Fibroblast of the aortic adventitia (primary cell): ENCODE results near the gene ARVCF. TPM values are rescaled to one million over a fixed set of nuclear protein-coding genes. Genes with fewer than 3 reads are reported as not detected.
A peak's percentile ranks its signal among the peaks of the same experiment; 100 is the strongest.

Experiments used
- DNase-seq: peaks from one replicate; pipeline ENCODE4 v3.0.0-alpha.2; 2010; ENCODE audit warnings: low read depth
- H3K4me3 ChIP-seq: 2 replicates; pipeline ENCODE4 v1.5.1; 2011; ENCODE audit warnings: low read depth, mild to moderate bottlenecking, control low read depth, low read length, moderate library complexity
- small RNA-seq: library from RNA; depleted of rRNA; stranded (forward); fragments of <200 nt; gene quantifications from one replicate; pipeline ENCODE3, GENCODE V24; 2012
- total RNA-seq: library from RNA; depleted of rRNA; stranded (reverse); fragments of >200 nt; gene quantifications from 2 replicates; pipeline ENCODE4 v1.2.3, GENCODE V29; 2012; ENCODE audit warnings: low replicate concordance
- TF ChIP-seq, protein P1 (sequence below): IDR thresholded peaks from 2 replicates; pipeline ENCODE4 v1.5.1; 2011; ENCODE audit warnings: mild to moderate bottlenecking, low read length, control low read depth, inconsistent platforms; ENCODE audit not compliant: insufficient read depth

ARVCF gene
- total RNA-seq, 1 donor, result 12.9 TPM

DNA sequence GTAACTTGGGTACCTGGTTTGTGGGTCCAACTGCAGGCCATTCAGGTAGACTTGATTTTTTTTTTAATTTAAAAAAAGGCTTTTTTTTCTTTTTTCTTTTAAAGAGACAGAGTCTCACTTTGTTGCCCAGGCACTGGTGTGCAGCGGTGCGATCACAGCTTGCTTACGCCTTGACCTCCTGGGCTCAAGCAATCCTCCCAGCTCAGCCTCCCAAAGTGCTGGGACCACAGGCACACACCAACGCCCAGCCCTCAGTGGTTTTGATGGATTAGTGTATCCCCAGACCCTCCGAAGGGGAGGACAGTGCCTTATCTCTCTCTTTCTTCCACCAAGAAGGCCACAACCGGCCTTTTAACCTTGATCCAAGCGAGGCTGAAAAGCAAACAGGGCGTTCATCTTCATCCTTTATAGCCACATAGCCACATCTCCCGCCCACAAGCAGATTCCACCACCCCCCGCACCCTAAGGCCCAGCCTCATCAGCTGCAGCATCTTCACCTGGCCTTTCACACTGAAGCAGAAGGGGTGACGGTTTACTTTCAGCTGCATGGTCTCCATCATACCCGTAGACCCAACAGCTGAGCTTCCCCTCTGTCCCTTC is 92.6 kb downstream of the ARVCF start:
- DNase-seq, result no peak
- H3K4me3 ChIP-seq, result no peak overlapping the region
- TF ChIP-seq, protein P1, sequence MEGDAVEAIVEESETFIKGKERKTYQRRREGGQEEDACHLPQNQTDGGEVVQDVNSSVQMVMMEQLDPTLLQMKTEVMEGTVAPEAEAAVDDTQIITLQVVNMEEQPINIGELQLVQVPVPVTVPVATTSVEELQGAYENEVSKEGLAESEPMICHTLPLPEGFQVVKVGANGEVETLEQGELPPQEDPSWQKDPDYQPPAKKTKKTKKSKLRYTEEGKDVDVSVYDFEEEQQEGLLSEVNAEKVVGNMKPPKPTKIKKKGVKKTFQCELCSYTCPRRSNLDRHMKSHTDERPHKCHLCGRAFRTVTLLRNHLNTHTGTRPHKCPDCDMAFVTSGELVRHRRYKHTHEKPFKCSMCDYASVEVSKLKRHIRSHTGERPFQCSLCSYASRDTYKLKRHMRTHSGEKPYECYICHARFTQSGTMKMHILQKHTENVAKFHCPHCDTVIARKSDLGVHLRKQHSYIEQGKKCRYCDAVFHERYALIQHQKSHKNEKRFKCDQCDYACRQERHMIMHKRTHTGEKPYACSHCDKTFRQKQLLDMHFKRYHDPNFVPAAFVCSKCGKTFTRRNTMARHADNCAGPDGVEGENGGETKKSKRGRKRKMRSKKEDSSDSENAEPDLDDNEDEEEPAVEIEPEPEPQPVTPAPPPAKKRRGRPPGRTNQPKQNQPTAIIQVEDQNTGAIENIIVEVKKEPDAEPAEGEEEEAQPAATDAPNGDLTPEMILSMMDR, result no peak

DNA sequence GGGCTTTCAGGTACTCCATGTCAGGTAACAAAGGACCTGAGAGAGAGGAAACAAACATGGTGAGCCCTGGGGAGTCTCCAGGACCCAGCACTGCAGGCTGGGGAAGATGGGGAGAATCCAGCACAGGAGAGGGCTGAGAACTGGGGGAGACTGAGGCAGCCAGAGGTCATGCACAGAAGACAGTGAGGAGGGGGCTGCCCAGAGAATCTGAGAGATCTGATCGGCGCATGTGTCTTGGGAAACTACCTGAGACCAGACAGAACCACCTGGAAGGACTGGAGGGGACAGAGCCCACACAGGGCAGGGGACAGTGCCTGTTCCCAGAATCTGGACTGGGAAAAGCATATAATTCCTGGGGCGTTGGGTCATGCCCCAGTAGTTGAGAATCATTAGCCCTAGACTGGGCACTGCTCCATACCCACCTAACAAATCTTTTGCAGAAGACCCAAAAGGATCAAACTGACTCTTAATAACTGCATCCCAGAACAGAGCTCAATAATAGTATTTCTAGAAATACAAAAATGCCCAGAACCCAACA is 95.0 kb downstream of the ARVCF start:
- DNase-seq, result no peak
- TF ChIP-seq, protein P1, result no peak
- H3K4me3 ChIP-seq, result no peak overlapping the region

Small RNA genes within 50 kb of the gene (small RNA-seq; reads per million reads assigned to genes)
- gene MIR185, result 95.9 reads per million, percentile 98 among the genes with 10 or more reads in this experiment

Other genes with a start within 250 kb of the ARVCF start
- gene GNB1L, start 161.9 kb downstream of the ARVCF start, total RNA-seq, result 4.0 and 5.2 TPM in 2 replicates
- gene RTL10, start 161.9 kb downstream of the ARVCF start, total RNA-seq, result 5.9 and 10.8 TPM in 2 replicates
- gene COMT, start 75.1 kb downstream of the ARVCF start, total RNA-seq, result 120 and 151 TPM in 2 replicates
- 16.4 and 16.8 TPM in 2 replicates for gene TXNRD2, start 75.0 kb downstream of the ARVCF start, total RNA-seq
- 25.7 and 41.7 TPM in 2 replicates for gene TANGO2, start 4.3 kb upstream of the ARVCF start, total RNA-seq
- gene DGCR8, start 63.4 kb upstream of the ARVCF start, total RNA-seq, result 22.0 and 29.0 TPM in 2 replicates
- 160 and 191 TPM in 2 replicates for gene RANBP1, start 99.3 kb upstream of the ARVCF start, total RNA-seq
- gene TRMT2A, start 100.4 kb upstream of the ARVCF start, total RNA-seq, result 18.4 and 28.7 TPM in 2 replicates
- 8.7 and 12.7 TPM in 2 replicates for gene ZDHHC8, start 115.0 kb upstream of the ARVCF start, total RNA-seq
- 0.45 TPM in 1 of 2 replicates, not detected in the other for gene CCDC188, start 134.2 kb upstream of the ARVCF start, total RNA-seq